Uterus (tissue), 4 donors: ENCODE results near the gene SGSM2. TPM values are rescaled to one million over a fixed set of nuclear protein-coding genes. Genes with fewer than 3 reads are reported as not detected.

Experiments used
- DNase-seq, 2 donors: peaks; one replicate each; pipeline ENCODE4 v3.0.0-alpha.2; 2019 to 2020
- H3K27ac ChIP-seq, 2 donors: fragments of 200-600 bp; sonication (generic); 1 replicate in 1 of 2; 2 replicates in 1 of 2; pipeline ENCODE4 v1.5.1; 2016 to 2018
- H3K27me3 ChIP-seq, 2 donors: fragments of 200-600 bp; sonication (generic); one replicate each; pipeline ENCODE4 v1.5.1; 2018 to 2019; ENCODE audit warnings: control low read depth in 1 of 2
- H3K36me3 ChIP-seq, 2 donors: fragments of 200-600 bp; sonication (generic); one replicate each; pipeline ENCODE4 v1.5.1; 2019; ENCODE audit warnings: control low read depth in 1 of 2
- H3K4me1 ChIP-seq, 2 donors: fragments of 200-600 bp; sonication (generic); one replicate each; pipeline ENCODE4 v1.5.1; 2018 to 2019; ENCODE audit warnings: control low read depth in 1 of 2
- H3K4me3 ChIP-seq, 2 donors: fragments of 200-600 bp; sonication (generic); 1 replicate in 1 of 2; 2 replicates in 1 of 2; pipeline ENCODE4 v1.5.1; 2018 to 2019; ENCODE audit warnings: mild to moderate bottlenecking in 1 of 2
- H3K9me3 ChIP-seq, 2 donors: fragments of 200-600 bp; sonication (generic); one replicate each; pipeline ENCODE4 v1.5.1; 2019; ENCODE audit warnings: control low read depth in 1 of 2
- CTCF ChIP-seq, 4 experiments: fragments of 200-600 bp in 2 of 4; fragments of 450-650 bp in 2 of 4; sonication (generic) in 2 of 4; IDR thresholded peaks; one replicate each; pipeline ENCODE4 v1.5.1; 2016 to 2019; ENCODE audit warnings: antibody characterized with exemption in 4 of 4, mild to moderate bottlenecking in 2 of 4, moderate library complexity in 1 of 4
- POLR2A ChIP-seq, 2 donors: fragments of 450-650 bp; IDR thresholded peaks; one replicate each; pipeline ENCODE4 v1.6.1; 2016; ENCODE audit warnings: antibody characterized with exemption in 2 of 2, mild to moderate bottlenecking in 1 of 2, moderate library complexity in 1 of 2
- intact Hi-C: fragments of 100-400 bp; cut with DNase I; formaldehyde crosslinking; loops from one replicate; pipeline ENCODE4 v1.15.1; 2023; ENCODE audit warnings: low total_unique reads
- total RNA-seq, 4 donors: library from RNA; depleted of rRNA in 3 of 4; stranded (reverse); fragments of >200 nt in 3 of 4; gene quantifications; one replicate each; pipeline versions ENCODE4 v1.1.0 to v1.2.4, GENCODE V29; 2014 to 2023
- donor health status: DM: yes; HTN: yes; CAD: no.

The SGSM2 gene
- total RNA-seq, 4 donors from 2014 or later = 13.2 to 77.5 (median 51.2) TPM

- Histone ChIP-seq H3K36me3 (no peaks in the 10 kb centered on the region), H3K27ac (peak overlapping the region; percentile 99 to 100), H3K9me3 (no peaks in the 10 kb centered on the region), H3K4me3 (peak overlapping the region; percentile 85 to 90), H3K27me3 (no peaks in the 10 kb centered on the region), H3K4me1 (peaks cover 8 to 37% of the 10 kb centered on the region in 2 donors)
- peak in 1 of 2 donors; percentile 56 for DNase-seq
- TF ChIP-seq POLR2A (IDR thresholded peaks at IDR 0.05) = no peak
- no peak for TF ChIP-seq CTCF (IDR thresholded peaks at IDR 0.05)
- intact Hi-C loops = no loop called here
Measured at GRCh38 chr17:2400474-2400866, 63.2 kb downstream of the SGSM2 start.

- intact Hi-C loops = no loop called here
- TF ChIP-seq POLR2A (IDR thresholded peaks at IDR 0.05) = peak; percentile 67 to 75
- TF ChIP-seq CTCF (IDR thresholded peaks at IDR 0.05) = peak in 2 of 4 experiments; percentile 21 to 56
Measured at GRCh38 chr17:2400877-2401425, 63.6 kb downstream of the SGSM2 start, which contains the start of gene MNT. TSS of gene MNT (minus strand) at chr17:2401060. CDS start at chr17:2400712, 348 bp downstream.

GRCh38 chr17:2401426-2402221 lies 64.3 kb downstream of the SGSM2 start:
- peak; percentile 100 for DNase-seq
- TF ChIP-seq CTCF (IDR thresholded peaks at IDR 0.05) (peak in 2 of 4 experiments; percentile 22 to 29), POLR2A (IDR thresholded peaks at IDR 0.05) (peak in 1 of 2 donors; percentile 51)
- Histone ChIP-seq H3K27ac (peak overlapping the region; percentile 99 to 100), H3K4me3 (peak overlapping the region; percentile 85 to 90), H3K9me3 (no peaks in the 10 kb centered on the region), H3K27me3 (no peaks in the 10 kb centered on the region), H3K36me3 (no peaks in the 10 kb centered on the region), H3K4me1 (peaks cover 0 to 33% of the 10 kb centered on the region in 2 donors)
- intact Hi-C loops = no loop called here

More at GRCh38 chr17:2400877-2401425, 63.6 kb downstream of the SGSM2 start, which contains the start of gene MNT:
- H3K4me1 ChIP-seq = peaks cover 3 to 32% of the 10 kb centered on the region in 2 donors
- H3K4me3 ChIP-seq = peak within 1 kb of the TSS; percentile 85 to 90
- H3K27me3 ChIP-seq = no peaks in the 10 kb centered on the region
- H3K36me3 ChIP-seq = no peaks in the 10 kb centered on the region
- H3K9me3 ChIP-seq = no peaks in the 10 kb centered on the region
- peak within 1 kb of the TSS; percentile 99 to 100 for H3K27ac ChIP-seq
- DNase-seq = peak; percentile 94

GRCh38 chr17:2402544-2402943 lies 65.2 kb downstream of the SGSM2 start:
- intact Hi-C loops = no loop called here
- no peak for DNase-seq
- no peaks in the 10 kb centered on the region for H3K36me3 ChIP-seq
- TF ChIP-seq CTCF (IDR thresholded peaks at IDR 0.05) = no peak
- no peak for TF ChIP-seq POLR2A (IDR thresholded peaks at IDR 0.05)
- peaks cover 0 to 30% of the 10 kb centered on the region in 2 donors for H3K4me1 ChIP-seq
- H3K27ac ChIP-seq = peak overlapping the region; percentile 99 to 100
- H3K9me3 ChIP-seq = no peaks in the 10 kb centered on the region
- H3K27me3 ChIP-seq = no peaks in the 10 kb centered on the region
- H3K4me3 ChIP-seq = peak overlapping the region; percentile 85 to 90

- no peak for TF ChIP-seq POLR2A (IDR thresholded peaks at IDR 0.05)
- no peak for TF ChIP-seq CTCF (IDR thresholded peaks at IDR 0.05)
- no peak for DNase-seq
- Histone ChIP-seq H3K27me3 (no peaks in the 10 kb centered on the region), H3K4me3 (no peak overlapping the region), H3K9me3 (no peaks in the 10 kb centered on the region), H3K27ac (peak overlapping the region; percentile 99 to 100), H3K4me1 (peaks cover 0 to 25% of the 10 kb centered on the region in 2 donors), H3K36me3 (no peaks in the 10 kb centered on the region)
- intact Hi-C loops = no loop called here
Measured at GRCh38 chr17:2403044-2403443, 65.7 kb downstream of the SGSM2 start.
